ENCODE measurements around the gene HOXD8.

HOXD8 gene

DNA sequence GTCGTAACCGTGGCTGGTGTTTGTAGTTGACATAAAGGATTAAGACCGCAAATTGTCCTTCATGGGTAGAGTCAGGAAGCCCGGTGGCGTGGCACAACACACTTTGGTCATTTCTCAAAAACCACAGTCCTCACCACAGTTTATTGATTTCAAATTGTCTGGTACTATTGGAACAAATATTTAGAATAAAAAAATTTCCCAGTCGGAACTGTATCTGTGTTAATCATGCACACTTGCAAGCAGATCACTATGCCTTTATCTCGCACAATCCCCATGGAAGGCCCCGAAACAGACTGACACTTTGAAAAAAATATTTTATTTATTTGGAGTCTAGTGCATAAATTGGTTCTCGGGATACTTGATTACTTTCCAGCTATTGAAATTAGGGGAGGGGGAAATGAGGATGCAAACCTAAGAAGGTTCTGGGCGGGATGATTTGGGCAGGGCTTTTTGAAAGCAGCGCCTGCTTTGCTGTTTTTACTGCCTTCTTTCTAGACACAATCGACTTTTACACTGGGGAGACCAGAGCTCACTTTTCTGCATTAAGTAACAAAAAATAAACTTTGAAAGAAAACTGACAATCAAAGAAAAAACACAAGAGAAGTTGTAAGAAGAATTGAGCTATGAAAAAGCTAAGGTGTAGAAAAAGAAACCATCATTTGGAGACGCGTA lies 43.5 kb downstream of the HOXD8 start:
- TF ChIP-seq, protein P1, sequence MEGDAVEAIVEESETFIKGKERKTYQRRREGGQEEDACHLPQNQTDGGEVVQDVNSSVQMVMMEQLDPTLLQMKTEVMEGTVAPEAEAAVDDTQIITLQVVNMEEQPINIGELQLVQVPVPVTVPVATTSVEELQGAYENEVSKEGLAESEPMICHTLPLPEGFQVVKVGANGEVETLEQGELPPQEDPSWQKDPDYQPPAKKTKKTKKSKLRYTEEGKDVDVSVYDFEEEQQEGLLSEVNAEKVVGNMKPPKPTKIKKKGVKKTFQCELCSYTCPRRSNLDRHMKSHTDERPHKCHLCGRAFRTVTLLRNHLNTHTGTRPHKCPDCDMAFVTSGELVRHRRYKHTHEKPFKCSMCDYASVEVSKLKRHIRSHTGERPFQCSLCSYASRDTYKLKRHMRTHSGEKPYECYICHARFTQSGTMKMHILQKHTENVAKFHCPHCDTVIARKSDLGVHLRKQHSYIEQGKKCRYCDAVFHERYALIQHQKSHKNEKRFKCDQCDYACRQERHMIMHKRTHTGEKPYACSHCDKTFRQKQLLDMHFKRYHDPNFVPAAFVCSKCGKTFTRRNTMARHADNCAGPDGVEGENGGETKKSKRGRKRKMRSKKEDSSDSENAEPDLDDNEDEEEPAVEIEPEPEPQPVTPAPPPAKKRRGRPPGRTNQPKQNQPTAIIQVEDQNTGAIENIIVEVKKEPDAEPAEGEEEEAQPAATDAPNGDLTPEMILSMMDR (IDR thresholded peaks at IDR 0.05; ENCODE audit: extremely low read depth, insufficient read depth, missing control alignments), result no peak
- in situ Hi-C loops (cut with MboI; ENCODE audit: low pct_unique_long_range_greater_than_20kb, low sequenced_read_pairs, unreplicated experiment), result no loop called here
- no peak for DNase-seq (ENCODE audit: low spot score)

DNA sequence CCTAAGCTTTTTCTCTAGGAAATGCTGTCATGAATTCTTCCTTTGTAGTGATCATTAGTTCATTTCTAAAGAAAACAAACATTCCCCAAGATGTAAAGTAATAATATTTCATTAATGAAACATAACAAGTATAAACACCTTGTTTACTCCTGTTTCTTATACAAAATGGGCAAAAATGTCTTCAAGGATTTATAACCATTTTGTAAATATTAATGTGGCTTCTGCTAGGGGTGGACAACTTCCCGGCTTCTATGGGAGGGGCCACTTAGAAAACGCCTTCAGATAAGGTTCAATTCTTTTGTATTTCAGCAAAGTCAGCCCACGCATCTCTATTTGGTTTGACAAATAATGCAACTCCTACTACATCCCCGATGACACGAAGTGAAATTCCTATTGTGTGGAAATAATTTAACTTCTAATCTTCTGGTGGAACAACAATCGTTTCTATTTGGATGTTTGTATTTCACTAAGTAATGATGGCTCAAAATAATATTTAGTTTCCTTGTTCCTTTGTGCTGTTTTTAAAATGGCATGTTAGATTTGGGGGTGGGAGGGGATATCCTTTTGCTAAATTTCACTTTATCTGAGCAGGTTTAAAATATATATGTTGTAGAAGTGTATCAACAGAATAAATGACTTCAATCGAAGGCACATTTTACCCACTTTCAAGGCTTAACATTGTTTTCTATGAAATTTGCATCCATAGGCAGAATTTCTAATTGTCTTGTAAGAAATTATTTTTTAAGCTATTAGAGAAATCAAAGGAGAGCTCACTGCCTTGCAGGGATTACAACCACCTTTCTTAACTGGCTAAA lies 44.3 kb downstream of the HOXD8 start:
- DNase-seq (ENCODE audit: low spot score), result no peak

DNA sequence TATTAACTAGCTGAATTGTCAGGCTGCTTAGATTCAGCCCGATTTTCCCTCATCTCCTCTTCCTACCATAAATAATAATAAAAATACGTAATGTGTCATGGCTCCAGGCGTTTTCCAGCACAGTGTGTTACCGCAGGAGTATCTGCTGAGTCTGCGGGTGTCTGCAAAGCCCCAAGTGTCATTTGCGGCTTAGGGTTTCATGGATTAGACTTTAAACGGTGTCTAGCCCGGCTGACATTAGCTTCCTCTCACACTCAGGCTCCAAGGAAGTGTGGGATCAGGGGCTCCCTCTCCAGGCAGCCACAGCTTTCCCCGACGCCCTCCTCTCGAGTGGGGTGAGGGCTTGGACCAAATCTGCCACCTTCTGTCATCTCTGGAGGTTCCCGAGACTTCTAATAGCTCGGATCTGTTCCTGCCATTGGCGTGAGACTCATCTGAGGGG lies 44.9 kb downstream of the HOXD8 start:
- DNase-seq (ENCODE audit: low spot score), result no peak
- in situ Hi-C loops (cut with MboI; ENCODE audit: low pct_unique_long_range_greater_than_20kb, low sequenced_read_pairs, unreplicated experiment), result no loop called here
- TF ChIP-seq, protein P1 (IDR thresholded peaks at IDR 0.05; ENCODE audit: extremely low read depth, insufficient read depth, missing control alignments), result no peak

More for the DNA sequence above, 44.3 kb downstream of the HOXD8 start:
- in situ Hi-C loops (cut with MboI; ENCODE audit: low pct_unique_long_range_greater_than_20kb, low sequenced_read_pairs, unreplicated experiment), result no loop called here
- TF ChIP-seq, protein P1 (IDR thresholded peaks at IDR 0.05; ENCODE audit: extremely low read depth, insufficient read depth, missing control alignments), result no peak

DNA sequence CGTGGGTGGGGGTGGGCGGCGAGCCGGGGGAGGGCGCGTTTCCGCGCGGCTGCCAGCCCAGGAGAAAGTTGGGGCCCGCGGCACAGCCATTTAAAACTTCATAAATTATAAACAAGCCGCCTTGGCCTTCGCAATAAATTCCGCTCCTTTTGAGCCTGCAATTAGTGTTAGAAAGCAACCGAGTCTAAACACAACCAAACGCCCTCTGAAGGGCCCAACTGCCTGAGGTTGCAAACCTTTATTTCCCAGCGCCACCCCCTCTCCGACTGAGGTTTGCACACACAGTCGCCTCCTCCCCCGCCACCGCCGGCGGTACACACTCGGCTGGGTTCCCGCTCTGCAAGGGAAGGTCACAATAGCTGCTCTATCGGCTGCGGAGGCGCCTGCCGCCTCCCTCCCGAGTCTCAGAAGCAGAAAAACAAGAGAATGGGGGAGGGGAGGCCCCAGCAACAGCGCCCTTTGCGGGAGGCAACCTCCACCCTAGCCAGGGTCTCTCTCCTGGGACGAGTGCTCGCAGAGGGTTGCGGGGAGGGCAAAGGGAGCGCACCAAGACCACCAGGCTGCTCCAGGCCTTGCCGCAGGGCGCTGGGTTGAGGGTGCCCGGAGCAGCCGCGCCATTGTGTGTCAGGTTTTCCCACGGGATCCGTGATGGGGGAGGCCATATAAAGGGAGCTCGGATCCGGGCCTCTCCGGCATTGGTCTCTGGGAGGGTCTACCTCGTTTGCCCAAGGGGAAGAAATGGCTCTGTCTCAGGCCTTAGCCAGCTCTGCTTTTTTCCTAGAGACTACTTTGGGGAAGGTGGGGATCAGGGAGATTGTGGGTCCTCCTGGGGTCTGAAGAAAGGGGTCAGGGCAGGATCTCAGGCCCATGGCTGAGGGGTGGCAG lies 45.6 kb downstream of the HOXD8 start:
- TF ChIP-seq, protein P1 (IDR thresholded peaks at IDR 0.05; ENCODE audit: extremely low read depth, insufficient read depth, missing control alignments), result no peak
- in situ Hi-C loops (cut with MboI; ENCODE audit: low pct_unique_long_range_greater_than_20kb, low sequenced_read_pairs, unreplicated experiment), result no loop called here
- peak; percentile 35 for DNase-seq (ENCODE audit: low spot score)

DNA sequence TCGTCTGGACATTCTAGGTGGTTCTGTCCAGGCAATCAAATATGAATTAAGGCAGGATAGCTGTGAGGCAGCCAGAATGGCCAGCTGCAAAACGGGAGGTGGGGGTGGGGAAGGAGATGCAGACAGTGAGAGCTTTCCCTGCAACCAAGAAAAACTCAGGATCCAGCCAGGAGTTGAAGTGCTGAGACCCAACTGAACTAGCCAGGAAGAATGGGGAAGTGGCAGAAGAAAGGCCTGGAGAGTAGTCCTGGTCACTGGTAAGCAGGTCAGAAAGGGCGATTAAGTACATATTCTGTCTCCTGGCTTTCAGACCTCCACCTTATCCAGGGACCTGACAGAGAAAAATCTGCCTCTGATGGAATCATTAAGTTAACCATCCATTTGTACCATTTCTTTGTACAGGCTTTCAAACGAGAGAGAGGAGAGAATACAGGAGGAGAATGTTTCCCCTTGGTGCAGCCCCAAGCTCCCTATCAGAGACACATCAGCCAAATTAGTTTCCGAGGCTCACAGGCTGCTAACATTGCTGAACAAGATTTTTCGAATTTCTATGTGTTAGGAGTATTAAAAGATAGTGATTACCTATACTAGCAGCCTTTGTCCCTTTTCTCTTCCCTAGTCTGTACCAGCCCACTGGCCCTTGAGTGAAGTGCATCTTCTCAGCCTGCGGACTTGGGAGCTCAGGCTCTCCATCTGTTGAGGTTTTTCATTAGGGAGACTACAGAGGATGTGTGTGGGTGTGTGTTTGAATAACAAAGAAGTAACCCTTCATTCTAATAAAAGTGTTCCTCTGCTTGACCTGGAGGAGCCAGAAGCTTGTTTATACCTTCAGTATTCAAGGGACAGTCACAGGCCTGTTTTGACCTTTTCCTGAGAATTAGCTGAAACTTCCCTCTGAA lies 46.5 kb downstream of the HOXD8 start:
- DNase-seq (ENCODE audit: low spot score), result no peak
- TF ChIP-seq, protein P1 (IDR thresholded peaks at IDR 0.05; ENCODE audit: extremely low read depth, insufficient read depth, missing control alignments), result no peak
- in situ Hi-C loops (cut with MboI; ENCODE audit: low pct_unique_long_range_greater_than_20kb, low sequenced_read_pairs, unreplicated experiment), result no loop called here
